ENCODE results near the gene TAOK1.

TAOK1 gene

GRCh38 chr17:29595107-29595942, 205.2 kb downstream of the TAOK1 start:
- no peak for DNase-seq (ENCODE audit: low read depth in 2 of 2)

GRCh38 chr17:29595943-29596774, 206.0 kb downstream of the TAOK1 start:
- DNase-seq (ENCODE audit: low read depth in 2 of 2): no peak

GRCh38 chr17:29596811-29597210, 206.6 kb downstream of the TAOK1 start:
- DNase-seq (ENCODE audit: low read depth in 2 of 2): no peak

- no peak for DNase-seq (ENCODE audit: low read depth in 2 of 2)
These were observed 207.4 kb downstream of the TAOK1 start for GRCh38 chr17:29597361-29598172.
